Thyroid gland (tissue), 4 donors: Measurements from ENCODE around the gene GNAI2.

Experiments
- CTCF ChIP-seq, 6 experiments: fragments of 200-600 bp in 3 of 6; fragments of 450-650 bp in 3 of 6; sonication (generic) in 3 of 6; IDR thresholded peaks; one replicate each; pipeline ENCODE4 v1.5.1; 2016 to 2019; ENCODE audit warnings: antibody characterized with exemption in 6 of 6, mild to moderate bottlenecking in 2 of 6, inconsistent platforms in 1 of 6, moderate library complexity in 1 of 6
- POLR2A ChIP-seq, 2 donors: fragments of 450-650 bp; IDR thresholded peaks; one replicate each; pipeline ENCODE4 v1.6.1; 2017; ENCODE audit warnings: antibody characterized with exemption in 2 of 2, mild to moderate bottlenecking in 2 of 2, moderate library complexity in 1 of 2

- TF ChIP-seq POLR2A (IDR thresholded peaks at IDR 0.05) (no peak), CTCF (IDR thresholded peaks at IDR 0.05) (no peak)
Measured at GRCh38 chr3:50265571-50265970, 29.6 kb downstream of the GNAI2 start.
